Osteocyte (in vitro differentiated cells): ENCODE results near the gene FANCC. TPM values are rescaled to one million over a fixed set of nuclear protein-coding genes. Genes with fewer than 3 reads are reported as not detected.

Source experiments
- DNase-seq: peaks from one replicate; pipeline ENCODE4 v3.0.0; 2021; ENCODE audit warnings: mixed read lengths; ENCODE audit not compliant: unreplicated experiment; ENCODE audit errors: extremely low spot score
- H3K27ac Mint-ChIP-seq: one replicate; pipeline ENCODE4 v1.8.0; 2021; ENCODE audit warnings: mild to moderate bottlenecking, mixed read lengths; ENCODE audit not compliant: unreplicated experiment
- H3K27me3 Mint-ChIP-seq: one replicate; pipeline ENCODE4 v1.8.0; 2021; ENCODE audit warnings: mixed read lengths; ENCODE audit not compliant: unreplicated experiment
- H3K36me3 Mint-ChIP-seq: one replicate; pipeline ENCODE4 v1.8.0; 2021; ENCODE audit warnings: mixed read lengths; ENCODE audit not compliant: unreplicated experiment
- H3K4me1 Mint-ChIP-seq: one replicate; pipeline ENCODE4 v1.8.0; 2021; ENCODE audit warnings: mixed read lengths; ENCODE audit not compliant: unreplicated experiment
- H3K4me3 Mint-ChIP-seq: one replicate; pipeline ENCODE4 v1.8.0; 2021; ENCODE audit warnings: mild to moderate bottlenecking, moderate library complexity, mixed read lengths; ENCODE audit not compliant: unreplicated experiment
- H3K9me3 Mint-ChIP-seq: one replicate; pipeline ENCODE4 v1.8.0; 2021; ENCODE audit warnings: mixed read lengths; ENCODE audit not compliant: unreplicated experiment
- total RNA-seq: library from RNA; stranded (reverse); gene quantifications from 2 replicates; pipeline ENCODE4 v1.2.1, GENCODE V29; 2021
- TF ChIP-seq, protein P1 (sequence below): fragments of 200-600 bp; sonication (generic); IDR thresholded peaks from 2 replicates; pipeline ENCODE4 v1.5.0; 2021; ENCODE audit warnings: antibody characterized with exemption, mild to moderate bottlenecking, moderate library complexity

The FANCC gene
- total RNA-seq, 1 donor from 2014 or later = 12.3 TPM

DNA sequence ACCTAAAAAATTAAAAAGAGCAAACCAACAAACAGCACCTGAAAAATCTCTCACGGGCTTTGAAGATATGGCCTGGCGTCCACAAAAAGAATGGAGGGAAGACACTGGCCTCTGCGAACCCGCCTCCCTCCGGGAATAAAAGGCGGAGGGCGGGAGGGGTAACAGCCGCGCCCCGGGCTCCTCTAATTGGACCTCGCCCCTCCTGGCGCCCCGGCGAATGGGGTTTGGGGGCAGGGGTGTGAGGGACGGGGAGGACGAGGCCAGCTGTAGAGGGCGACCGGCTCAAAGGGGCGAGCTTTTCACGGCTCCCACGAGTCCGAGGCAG is 753 bp downstream of the FANCC start:
- Mint-ChIP-seq H3K27ac (peak overlapping the region; percentile 90), H3K9me3 (no peaks in the 10 kb centered on the region), H3K4me1 (peaks cover 28% of the 10 kb centered on the region), H3K4me3 (peak overlapping the region; percentile 89), H3K36me3 (no peaks in the 10 kb centered on the region), H3K27me3 (no peaks in the 10 kb centered on the region)
- TF ChIP-seq, protein P1, sequence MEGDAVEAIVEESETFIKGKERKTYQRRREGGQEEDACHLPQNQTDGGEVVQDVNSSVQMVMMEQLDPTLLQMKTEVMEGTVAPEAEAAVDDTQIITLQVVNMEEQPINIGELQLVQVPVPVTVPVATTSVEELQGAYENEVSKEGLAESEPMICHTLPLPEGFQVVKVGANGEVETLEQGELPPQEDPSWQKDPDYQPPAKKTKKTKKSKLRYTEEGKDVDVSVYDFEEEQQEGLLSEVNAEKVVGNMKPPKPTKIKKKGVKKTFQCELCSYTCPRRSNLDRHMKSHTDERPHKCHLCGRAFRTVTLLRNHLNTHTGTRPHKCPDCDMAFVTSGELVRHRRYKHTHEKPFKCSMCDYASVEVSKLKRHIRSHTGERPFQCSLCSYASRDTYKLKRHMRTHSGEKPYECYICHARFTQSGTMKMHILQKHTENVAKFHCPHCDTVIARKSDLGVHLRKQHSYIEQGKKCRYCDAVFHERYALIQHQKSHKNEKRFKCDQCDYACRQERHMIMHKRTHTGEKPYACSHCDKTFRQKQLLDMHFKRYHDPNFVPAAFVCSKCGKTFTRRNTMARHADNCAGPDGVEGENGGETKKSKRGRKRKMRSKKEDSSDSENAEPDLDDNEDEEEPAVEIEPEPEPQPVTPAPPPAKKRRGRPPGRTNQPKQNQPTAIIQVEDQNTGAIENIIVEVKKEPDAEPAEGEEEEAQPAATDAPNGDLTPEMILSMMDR = peak; percentile 27
- no peak for DNase-seq

GRCh38 chr9:95316274-95316673 is 1.2 kb downstream of the FANCC start:
- H3K9me3 Mint-ChIP-seq = no peaks in the 10 kb centered on the region
- H3K27me3 Mint-ChIP-seq = no peaks in the 10 kb centered on the region
- H3K27ac Mint-ChIP-seq = peak overlapping the region; percentile 90
- peaks cover 28% of the 10 kb centered on the region for H3K4me1 Mint-ChIP-seq
- no peaks in the 10 kb centered on the region for H3K36me3 Mint-ChIP-seq
- TF ChIP-seq, protein P1 = no peak
- peak overlapping the region; percentile 89 for H3K4me3 Mint-ChIP-seq
- no peak for DNase-seq

DNA sequence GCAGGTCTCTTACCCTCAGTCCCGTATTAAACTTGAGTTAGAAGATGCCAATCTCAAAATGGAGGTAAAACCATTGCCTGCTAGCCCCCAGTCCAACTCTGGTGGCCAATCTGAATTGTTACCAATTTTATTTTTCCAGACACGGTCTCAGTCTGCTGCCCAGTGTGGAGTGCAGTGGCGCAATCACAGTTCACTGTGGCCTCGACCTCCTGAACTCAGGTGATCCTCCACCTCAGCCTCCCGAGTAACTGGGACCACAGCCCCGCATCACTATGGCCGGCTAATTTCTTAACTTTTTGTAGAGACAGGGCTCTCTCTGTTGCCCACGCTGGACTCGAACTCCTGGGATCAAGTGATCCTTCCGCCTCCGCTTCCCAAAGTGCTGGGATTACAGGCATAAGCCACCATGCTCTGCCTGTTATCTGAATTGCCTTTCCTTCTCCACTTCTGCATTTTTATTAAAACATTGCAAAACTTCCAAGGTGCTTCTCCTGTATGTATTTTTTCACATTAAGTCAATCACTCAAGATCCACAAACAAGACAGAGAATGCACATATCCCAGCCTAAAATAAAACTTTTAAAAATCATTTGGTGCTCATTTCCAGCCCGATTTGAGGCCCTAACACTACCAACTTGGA is 2.3 kb downstream of the FANCC start:
- H3K4me3 Mint-ChIP-seq = no peak overlapping the region
- TF ChIP-seq, protein P1 = no peak
- no peaks in the 10 kb centered on the region for H3K9me3 Mint-ChIP-seq
- H3K4me1 Mint-ChIP-seq = peaks cover 30% of the 10 kb centered on the region
- H3K36me3 Mint-ChIP-seq = no peaks in the 10 kb centered on the region
- no peak for DNase-seq
- H3K27me3 Mint-ChIP-seq = no peaks in the 10 kb centered on the region
- H3K27ac Mint-ChIP-seq = no peak overlapping the region

- H3K27me3 Mint-ChIP-seq = no peaks in the 10 kb centered on the region
- DNase-seq = no peak
- H3K4me3 Mint-ChIP-seq = peak overlapping the region; percentile 74
- peaks cover 29% of the 10 kb centered on the region for H3K4me1 Mint-ChIP-seq
- no peaks in the 10 kb centered on the region for H3K36me3 Mint-ChIP-seq
- H3K9me3 Mint-ChIP-seq = no peaks in the 10 kb centered on the region
- no peak overlapping the region for H3K27ac Mint-ChIP-seq
- TF ChIP-seq, protein P1 = no peak
Observed at GRCh38 chr9:95313010-95313498, 4.5 kb downstream of the FANCC start.

DNA sequence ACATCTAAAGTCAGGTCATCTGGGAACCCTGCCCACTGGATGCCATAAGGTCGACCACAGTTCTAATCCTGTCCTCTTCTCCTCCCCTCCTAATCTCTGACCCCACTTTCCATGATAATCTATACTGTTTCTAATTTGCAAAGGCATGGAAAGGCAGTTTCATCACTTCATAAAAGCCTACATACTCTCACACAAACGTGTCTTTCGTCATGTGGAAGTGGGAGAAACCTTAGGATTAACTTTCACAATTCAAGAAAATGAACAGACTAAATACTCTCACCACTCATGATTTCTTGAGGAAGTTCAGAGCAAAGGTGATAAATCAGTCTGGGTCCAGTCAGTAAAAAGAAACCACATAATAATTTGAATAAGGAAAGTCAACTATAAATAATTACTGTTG is 5.5 kb downstream of the FANCC start:
- Mint-ChIP-seq H3K36me3 (no peaks in the 10 kb centered on the region), H3K4me3 (no peak overlapping the region), H3K4me1 (peaks cover 25% of the 10 kb centered on the region), H3K27me3 (no peaks in the 10 kb centered on the region), H3K9me3 (no peaks in the 10 kb centered on the region), H3K27ac (no peak overlapping the region)
- no peak for DNase-seq
- TF ChIP-seq, protein P1 = no peak
